NCI-H446 treated with DMSO at 0.1 percent for 48 hours (cell line): Measurements from ENCODE around the gene DCUN1D3.
"Not testable (repeated sequence)": the region's sequence is repeated elsewhere in the genome, so short reads cannot be mapped to it uniquely, and the experiment has no call there.

Source experiments
- DNase-seq: peaks from one replicate; lab custom pipeline; 2025; lab: John Stamatoyannopoulos, UW

Gene DCUN1D3

GRCh38 chr16:20822521-20823325, 77.4 kb downstream of the DCUN1D3 start:
- no peak for DNase-seq

DNA sequence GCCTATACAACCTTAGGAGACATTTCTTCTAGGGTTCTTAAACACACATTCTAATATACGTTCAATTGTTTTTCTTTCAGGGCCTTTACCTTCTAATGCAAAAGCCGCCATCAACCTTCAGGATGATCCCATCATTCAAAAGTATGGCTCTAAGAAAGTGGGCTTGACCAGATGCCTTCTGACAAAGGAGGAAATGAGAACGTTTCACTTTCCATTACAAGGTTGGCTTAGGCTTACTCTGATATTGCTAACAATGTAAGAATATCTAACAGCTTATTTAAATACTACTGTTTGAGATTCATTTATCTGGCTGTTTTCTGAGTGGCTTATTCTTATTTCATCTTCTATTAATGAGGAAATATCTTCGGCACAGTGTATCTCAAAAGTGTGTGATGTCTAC, 78.5 kb downstream of the DCUN1D3 start:
- DNase-seq, result no peak

DNA sequence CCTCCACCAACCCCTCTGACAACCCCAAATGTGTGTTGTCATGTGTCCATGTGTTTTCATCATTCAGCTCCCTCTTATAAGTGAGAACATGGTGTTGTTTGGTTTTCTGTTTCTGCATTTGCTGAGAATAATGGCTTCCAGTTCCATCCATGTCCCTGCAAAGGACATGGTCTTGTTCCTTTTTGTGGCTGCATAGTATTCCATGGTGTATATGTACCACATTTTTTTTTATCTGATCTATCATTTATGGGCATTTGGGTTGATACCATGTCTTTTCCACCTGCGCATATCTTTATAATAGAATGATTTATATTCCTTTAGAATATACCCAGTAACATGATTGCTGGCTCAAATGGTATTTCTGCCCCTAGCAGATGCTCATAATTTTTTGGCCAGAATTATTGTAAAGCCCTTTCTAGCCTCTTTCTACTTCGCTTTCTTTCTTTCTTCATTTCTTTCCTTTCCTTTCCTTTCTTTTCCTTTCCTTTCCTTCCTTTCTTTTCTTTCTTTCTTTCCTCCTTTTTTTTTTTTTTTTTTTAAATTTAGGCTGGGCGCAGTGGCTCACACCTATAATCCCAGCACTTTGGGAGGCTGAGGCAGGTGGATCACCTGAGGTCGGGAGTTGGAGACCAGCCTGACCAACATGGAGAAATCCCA, 81.1 kb downstream of the DCUN1D3 start:
- DNase-seq, result no peak

DNA sequence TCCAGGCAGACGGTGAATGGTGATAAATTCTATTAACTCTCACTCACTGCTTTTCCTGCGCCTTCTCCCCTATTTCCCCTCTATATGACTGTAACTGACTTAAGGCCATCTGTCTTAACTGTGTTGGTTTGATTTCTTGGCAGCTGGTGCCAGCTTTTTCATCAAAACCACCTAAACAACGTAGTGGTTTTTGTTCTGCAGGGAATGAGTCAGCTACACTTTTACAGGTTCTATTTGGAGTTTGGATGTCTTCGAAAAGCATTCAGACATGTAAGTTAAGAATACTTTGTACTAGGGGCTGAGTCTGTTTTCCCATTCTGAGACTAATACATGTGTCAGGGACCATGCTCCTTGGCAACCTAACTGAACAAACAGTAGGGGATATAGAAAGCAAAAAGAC, 85.4 kb downstream of the DCUN1D3 start:
- peak; percentile 64 for DNase-seq

- no peak for DNase-seq
Observed at GRCh38 chr16:20812510-20812909, 87.6 kb downstream of the DCUN1D3 start.

- DNase-seq, result no peak
Observed at GRCh38 chr16:20811889-20812439, 88.2 kb downstream of the DCUN1D3 start.

GRCh38 chr16:20807862-20808261, 92.3 kb downstream of the DCUN1D3 start:
- no peak for DNase-seq

- DNase-seq, result peak; percentile 86
Observed at GRCh38 chr16:20806168-20807050, 93.7 kb downstream of the DCUN1D3 start, which contains the start of the genes ERI2 and REXO5. ERI2 (minus strand) TSS chr16:20806472; CDS start chr16:20806430, 42 bp downstream. REXO5 (plus strand) TSS chr16:20806527; CDS start chr16:20806954, 427 bp downstream.

DNA sequence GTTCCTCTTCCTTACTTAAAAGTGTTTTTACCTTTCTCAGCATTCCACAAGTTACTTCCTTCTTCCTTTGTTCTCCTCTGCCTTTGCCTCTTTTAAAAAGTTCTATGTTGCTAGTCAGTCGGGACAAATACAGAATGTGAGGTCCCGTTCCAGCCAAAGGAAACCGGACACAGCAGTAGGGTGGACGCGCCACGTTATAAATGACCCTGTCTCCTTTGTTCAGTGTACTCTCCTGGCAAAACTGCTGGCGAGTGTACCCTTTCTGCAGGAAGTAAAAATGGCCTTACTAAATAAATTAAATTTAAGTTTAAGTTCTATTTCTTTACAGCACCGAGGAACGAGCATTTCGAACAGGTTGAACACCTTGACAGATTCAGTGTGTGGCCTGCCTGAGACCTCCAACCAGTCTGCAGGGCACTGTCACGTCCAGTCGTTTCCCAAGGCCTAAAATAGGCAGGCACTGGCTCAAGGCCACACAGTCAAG, 94.4 kb downstream of the DCUN1D3 start:
- not testable (repeated sequence) for DNase-seq
